HepG2 (cell line): ENCODE measurements around the gene MRPL37. TPM values are rescaled to one million over a fixed set of nuclear protein-coding genes. Genes with fewer than 3 reads are reported as not detected.

Source experiments
- ATAC-seq: fragments of 200-7000 bp; cut with Tn5 transposase; 3 replicates; pipeline ENCODE4 v1.9.1; 2020; ENCODE audit warnings: mild to moderate bottlenecking, moderate library complexity
- BruUV-seq: library from RNA; stranded (reverse); fragments of 400-500 nt; replicated peaks from 2 replicates; lab custom pipeline; 2021; lab: Mats Ljungman, UMichigan
- CTCF ChIA-PET: fragments of 300-600 bp; formaldehyde crosslinking; extraction: SDS; loops from one replicate; lab custom pipeline; 2021; ENCODE audit warnings: low total read pairs, inconsistent platforms, low intra/inter-chr PET ratio; lab: Yijun Ruan, JAX
- POLR2A ChIA-PET: fragments of 350-600 bp; sonication (Branson Sonifier 250); formaldehyde crosslinking; loops from one replicate; lab custom pipeline; 2020; ENCODE audit warnings: antibody characterized with exemption, inconsistent platforms; lab: Yijun Ruan, JAX
- DNase-seq: peaks from one replicate; pipeline ENCODE4 v3.0.0-alpha.2; 2015; ENCODE audit warnings: low spot score
- FAIRE-seq: peaks from 3 replicates; lab custom pipeline; 2011; peaks lifted over from hg19 to GRCh38; lab: Jason Lieb, UNC
- H2AFZ ChIP-seq: one replicate; pipeline ENCODE4 v1.6.1; 2011; ENCODE audit warnings: low read length, inconsistent platforms
- H3K27ac ChIP-seq: fragments of 300-600 bp; 3 replicates; pipeline ENCODE4 v1.8.0; 2011; ENCODE audit warnings: mixed run types, mild to moderate bottlenecking, mixed read lengths, low read length, inconsistent platforms; ENCODE audit not compliant: insufficient read depth; ENCODE audit errors: extremely low read length
- H3K27me3 ChIP-seq, 2 experiments: fragments of 200-600 bp in 1 of 2; 2 replicates in 1 of 2; 3 replicates in 1 of 2; pipeline versions ENCODE4 v1.6.0 to v1.8.0; 2011; ENCODE audit warnings: low read length in 2 of 2, mild to moderate bottlenecking in 2 of 2, moderate library complexity in 2 of 2, inconsistent platforms in 1 of 2; ENCODE audit not compliant: insufficient read depth in 2 of 2, control insufficient read depth in 1 of 2
- H3K36me3 ChIP-seq, 2 experiments: fragments of 200-600 bp in 1 of 2; replicated peaks in 1 of 2; 2 replicates in 1 of 2; 3 replicates in 1 of 2; pipeline versions ENCODE4 v1.5.1 to v1.8.0; 2011; ENCODE audit warnings: low read length in 2 of 2, inconsistent platforms in 1 of 2; ENCODE audit not compliant: insufficient read depth in 2 of 2, control insufficient read depth in 1 of 2
- H3K4me1 ChIP-seq: 2 replicates; pipeline ENCODE4 v1.5.1; 2012; ENCODE audit warnings: low read length, inconsistent platforms; ENCODE audit not compliant: insufficient read depth
- H3K4me2 ChIP-seq: 2 replicates; pipeline ENCODE4 v1.6.0; 2011; ENCODE audit warnings: low read depth, low read length, inconsistent platforms
- H3K4me3 ChIP-seq, 3 experiments: fragments of 200-600 bp in 1 of 3; sonication (generic), shearing (Covaris generic) in 1 of 3; replicated peaks in 1 of 3; 2 replicates each; pipeline ENCODE4 v1.5.1; 2011 to 2016; ENCODE audit warnings: low read length in 3 of 3, inconsistent platforms in 2 of 3, low read depth in 2 of 3, mild to moderate bottlenecking in 2 of 3, control low read depth in 1 of 3, mixed read lengths in 1 of 3; ENCODE audit not compliant: insufficient read depth in 1 of 3
- H3K79me2 ChIP-seq: one replicate; pipeline ENCODE4 v1.6.1; 2011; ENCODE audit warnings: low read length, inconsistent platforms; ENCODE audit not compliant: insufficient read depth
- H3K9ac ChIP-seq: 2 replicates; pipeline ENCODE4 v1.6.0; 2011; ENCODE audit warnings: mild to moderate bottlenecking, low read depth, low read length, inconsistent platforms; ENCODE audit not compliant: insufficient read depth
- H3K9me3 ChIP-seq: 2 replicates; pipeline ENCODE4 v1.5.1; 2012; ENCODE audit warnings: mild to moderate bottlenecking, low read length
- H4K20me1 ChIP-seq: 2 replicates; pipeline ENCODE4 v1.6.0; 2011; ENCODE audit warnings: inconsistent platforms, mild to moderate bottlenecking, low read length, moderate library complexity; ENCODE audit not compliant: insufficient read depth
- ATF7-NPFF ChIP-seq: sonication (generic); formaldehyde crosslinking; IDR thresholded peaks from 2 replicates; pipeline ENCODE4 v1.8.1; 2023; ENCODE audit warnings: mild to moderate bottlenecking, low read depth, missing genetic modification reagents, moderate library complexity
- EHMT2 ChIP-seq: fragments of 200-600 bp; sonication (generic); IDR thresholded peaks from 2 replicates; pipeline ENCODE4 v1.7.0; 2017; ENCODE audit warnings: antibody characterized with exemption, low read depth, low read length, borderline replicate concordance
- PITX1 ChIP-seq: sonication (generic); formaldehyde crosslinking; IDR thresholded peaks from 2 replicates; pipeline ENCODE4 v1.5.1; 2020; ENCODE audit warnings: mild to moderate bottlenecking, missing genetic modification reagents
- RBM22 ChIP-seq: fragments of 200-400 bp; formaldehyde crosslinking; optimal IDR thresholded peaks from 2 replicates; pipeline ENCODE3; 2017; ENCODE audit warnings: mild to moderate bottlenecking, low read length, moderate library complexity
- TCF12 ChIP-seq, 2 experiments: fragments of 450-650 bp in 1 of 2; sonication (generic) in 1 of 2; formaldehyde crosslinking in 1 of 2; IDR thresholded peaks; 2 replicates each; pipeline versions ENCODE4 v1.6.1 to v1.8.0; 2017 to 2022; ENCODE audit warnings: antibody characterized with exemption in 1 of 2, mild to moderate bottlenecking in 1 of 2, missing genetic modification reagents in 1 of 2, moderate library complexity in 1 of 2
- ZFP1 ChIP-seq: IDR thresholded peaks from 2 replicates; pipeline ENCODE4 v1.6.1; 2016
- ZNF407 ChIP-seq: sonication (generic); formaldehyde crosslinking; IDR thresholded peaks from one replicate; pipeline ENCODE4 v1.5.1; 2020; ENCODE audit warnings: mild to moderate bottlenecking, missing genetic modification reagents; ENCODE audit errors: not compliant biosample characterization
- ZNF503 ChIP-seq: sonication (generic); formaldehyde crosslinking; IDR thresholded peaks from 2 replicates; pipeline ENCODE4 v1.4.0; 2020; ENCODE audit warnings: missing genetic modification reagents
- ZNF619 ChIP-seq: sonication (generic); formaldehyde crosslinking; IDR thresholded peaks from 2 replicates; pipeline ENCODE4 v1.4.0; 2020; ENCODE audit warnings: mild to moderate bottlenecking, missing genetic modification reagents
- ZNF790 ChIP-seq: sonication (generic); formaldehyde crosslinking; IDR thresholded peaks from 2 replicates; pipeline ENCODE4 v1.8.0; 2022; ENCODE audit warnings: missing genetic modification reagents, mild to moderate bottlenecking, borderline replicate concordance
- WGBS: methylation state at CpG from one replicate; pipeline ENCODE4 v1.1.6; 2017; ENCODE audit warnings: low lambda C conversion rate; 5-methylcytosine and 5-hydroxymethylcytosine counted together
- in situ Hi-C: cut with HindIII; loops from 2 replicates; pipeline ENCODE4 v1.10.0; 2017; ENCODE audit warnings: low pct_unique_long_range_greater_than_20kb; ENCODE audit not compliant: extremely low pct_ligation_motif_present
- intact Hi-C: fragments of 100-400 bp; cut with micrococcal nuclease; formaldehyde crosslinking; loops from one replicate; pipeline ENCODE4 v1.10.0; 2022; ENCODE audit not compliant: unreplicated experiment
- polyA plus RNA-seq, 8 experiments: library from polyadenylated mRNA; depleted of rRNA in 3 of 8; stranded (reverse) in 7 of 8; unstranded in 1 of 8; fragments of >200 nt; fragmentation: Illumina TruSeq in 4 of 8; extraction: Trizol in 4 of 8; gene quantifications; 2 replicates each; pipeline versions ENCODE4 v1.2.1 to v1.2.3, GENCODE V29; 2011 to 2016; ENCODE audit warnings: low read depth in 4 of 8, missing spikeins in 1 of 8, mixed read lengths in 1 of 8; ENCODE audit not compliant: insufficient read depth in 1 of 8
- total RNA-seq, 5 experiments: library from RNA; depleted of rRNA; stranded (reverse); fragments of >200 nt; fragmentation: Illumina TruSeq; extraction: Trizol; gene quantifications; 2 replicates each; pipeline ENCODE4 v1.2.3, GENCODE V29; 2016; ENCODE audit warnings: low read depth in 1 of 5
- TF ChIP-seq, protein P1 (sequence below): sonication (generic); formaldehyde crosslinking; IDR thresholded peaks from 2 replicates; pipeline ENCODE4 v1.9.0; 2021; ENCODE audit warnings: missing genetic modification reagents, borderline replicate concordance

The MRPL37 gene
- total and polyA plus RNA-seq, 2 of the 13 experiments (the other 11 are each of a cell fraction or from before 2014, with no cell fraction given), result 31.7 to 127 TPM

- no peak for DNase-seq
- no peak for FAIRE-seq
- intact Hi-C loops (no loop called here), in situ Hi-C loops (no loop called here)
- H4K20me1 ChIP-seq, result no peaks in the 10 kb centered on the region
- POLR2A ChIA-PET, result no interaction called here
- H3K9me3 ChIP-seq, result no peaks in the 10 kb centered on the region
- peaks cover 29% of the 10 kb centered on the region for H3K4me1 ChIP-seq
- no TSS peak for BruUV-seq
- no peaks in the 10 kb centered on the region; a peak in 1 of 5 replicates for H3K27me3 ChIP-seq
- no peak overlapping the region for H2AFZ ChIP-seq
- CTCF ChIA-PET, result no interaction called here
- WGBS, result 83% methylated on average over 10 of the region's 10 CpGs
- H3K27ac ChIP-seq, result no peak overlapping the region
- H3K4me2 ChIP-seq, result no peak overlapping the region
- H3K79me2 ChIP-seq, result no peaks in the 10 kb centered on the region
- no peak for ATAC-seq
- no peak overlapping the region for H3K9ac ChIP-seq
- no peak overlapping the region for H3K4me3 ChIP-seq
- TF ChIP-seq, protein P1, sequence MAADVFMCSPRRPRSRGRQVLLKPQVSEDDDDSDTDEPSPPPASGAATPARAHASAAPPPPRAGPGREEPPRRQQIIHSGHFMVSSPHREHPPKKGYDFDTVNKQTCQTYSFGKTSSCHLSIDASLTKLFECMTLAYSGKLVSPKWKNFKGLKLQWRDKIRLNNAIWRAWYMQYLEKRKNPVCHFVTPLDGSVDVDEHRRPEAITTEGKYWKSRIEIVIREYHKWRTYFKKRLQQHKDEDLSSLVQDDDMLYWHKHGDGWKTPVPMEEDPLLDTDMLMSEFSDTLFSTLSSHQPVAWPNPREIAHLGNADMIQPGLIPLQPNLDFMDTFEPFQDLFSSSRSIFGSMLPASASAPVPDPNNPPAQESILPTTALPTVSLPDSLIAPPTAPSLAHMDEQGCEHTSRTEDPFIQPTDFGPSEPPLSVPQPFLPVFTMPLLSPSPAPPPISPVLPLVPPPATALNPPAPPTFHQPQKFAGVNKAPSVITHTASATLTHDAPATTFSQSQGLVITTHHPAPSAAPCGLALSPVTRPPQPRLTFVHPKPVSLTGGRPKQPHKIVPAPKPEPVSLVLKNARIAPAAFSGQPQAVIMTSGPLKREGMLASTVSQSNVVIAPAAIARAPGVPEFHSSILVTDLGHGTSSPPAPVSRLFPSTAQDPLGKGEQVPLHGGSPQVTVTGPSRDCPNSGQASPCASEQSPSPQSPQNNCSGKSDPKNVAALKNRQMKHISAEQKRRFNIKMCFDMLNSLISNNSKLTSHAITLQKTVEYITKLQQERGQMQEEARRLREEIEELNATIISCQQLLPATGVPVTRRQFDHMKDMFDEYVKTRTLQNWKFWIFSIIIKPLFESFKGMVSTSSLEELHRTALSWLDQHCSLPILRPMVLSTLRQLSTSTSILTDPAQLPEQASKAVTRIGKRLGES (CRISPR knock-in tag), result no peak
- no peak for TF ChIP-seq ZNF407 (CRISPR knock-in tag)
- no peak for TF ChIP-seq ZNF790
- TF ChIP-seq ATF7-NPFF (CRISPR knock-in tag), result no peak
- TF ChIP-seq RBM22, result no peak
- no peak for TF ChIP-seq EHMT2
- no peak for TF ChIP-seq TCF12 (IDR thresholded peaks at IDR 0.05)
- no peak for TF ChIP-seq TCF12 (CRISPR knock-in tag; IDR thresholded peaks at IDR 0.05)
- no peak for TF ChIP-seq ZNF503
- TF ChIP-seq ZFP1 (CRISPR knock-in tag), result no peak
- no peak for TF ChIP-seq ZNF619 (CRISPR knock-in tag)
- no peak for TF ChIP-seq PITX1
- TF ChIP-seq, all 625 proteins: peak for 0
- H3K36me3 ChIP-seq, result peaks cover 0 to 3% of the 10 kb centered on the region in 2 experiments; a peak in 2 of 5 replicates
Observed at GRCh38 chr1:54260810-54261209, 60.8 kb downstream of the MRPL37 start.
